Stimulated activated CD8-positive, alpha-beta memory T cell treated with anti-CD3 and anti-CD28 coated beads, Interleukin-4, amount 100 ng/mL, for 24 hours (primary cell): ENCODE results near the gene CRABP1.
"Not testable (repeated sequence)": the region's sequence is repeated elsewhere in the genome, so short reads cannot be mapped to it uniquely, and the experiment has no call there.

Experiments
- DNase-seq: peaks from one replicate; pipeline ENCODE4 v3.0.0-alpha.2; 2020; ENCODE audit warnings: low read depth

CRABP1 gene

DNA sequence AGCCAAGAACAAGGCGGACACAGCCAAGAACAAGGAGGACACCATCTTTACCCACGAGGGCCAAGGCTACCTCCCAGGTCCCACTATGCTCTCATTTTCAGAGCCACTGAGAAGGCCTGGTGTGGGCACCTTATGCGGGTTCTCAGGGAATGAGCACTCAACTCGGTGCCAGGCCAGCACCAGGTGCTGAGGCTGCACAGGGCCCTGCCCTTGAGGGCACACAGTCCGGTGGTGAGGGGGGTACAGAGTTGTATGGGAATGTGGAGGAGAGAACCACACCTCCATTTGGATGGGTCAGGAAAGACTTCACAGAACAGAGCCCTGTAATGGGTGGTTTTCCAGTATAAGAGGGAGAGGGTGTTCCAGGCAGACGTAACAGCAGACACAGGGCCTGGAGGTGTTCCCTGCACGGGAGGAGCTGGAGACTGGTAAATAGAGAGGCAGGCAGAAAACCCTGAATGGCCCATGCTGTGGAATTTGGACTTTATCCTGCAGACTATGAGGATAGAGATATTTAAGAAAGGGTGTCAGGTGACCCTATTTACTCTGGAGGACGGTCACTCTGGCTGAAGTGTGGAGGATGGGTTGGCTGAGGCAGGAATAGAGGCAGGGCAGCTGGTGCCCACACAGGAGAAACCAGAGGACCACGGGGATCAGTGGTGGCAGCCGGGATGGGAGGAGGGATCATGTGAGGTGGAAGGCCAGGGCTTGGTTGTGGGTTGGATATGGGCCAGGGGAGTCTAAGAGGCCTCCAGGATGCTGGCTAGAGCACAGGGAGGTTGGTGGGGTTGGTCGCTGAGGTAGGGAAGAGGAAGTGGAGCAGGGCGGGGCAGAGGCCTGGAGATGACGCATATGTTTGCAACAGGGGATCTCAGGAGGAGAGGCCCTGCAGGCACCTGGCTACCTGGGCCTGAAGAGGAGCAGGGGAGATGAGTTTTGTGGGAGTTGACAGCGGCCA lies 34.6 kb downstream of the CRABP1 start:
- no peak for DNase-seq

- not testable (repeated sequence) for DNase-seq
Observed at GRCh38 chr15:78380143-78380542, 40.0 kb downstream of the CRABP1 start.

DNA sequence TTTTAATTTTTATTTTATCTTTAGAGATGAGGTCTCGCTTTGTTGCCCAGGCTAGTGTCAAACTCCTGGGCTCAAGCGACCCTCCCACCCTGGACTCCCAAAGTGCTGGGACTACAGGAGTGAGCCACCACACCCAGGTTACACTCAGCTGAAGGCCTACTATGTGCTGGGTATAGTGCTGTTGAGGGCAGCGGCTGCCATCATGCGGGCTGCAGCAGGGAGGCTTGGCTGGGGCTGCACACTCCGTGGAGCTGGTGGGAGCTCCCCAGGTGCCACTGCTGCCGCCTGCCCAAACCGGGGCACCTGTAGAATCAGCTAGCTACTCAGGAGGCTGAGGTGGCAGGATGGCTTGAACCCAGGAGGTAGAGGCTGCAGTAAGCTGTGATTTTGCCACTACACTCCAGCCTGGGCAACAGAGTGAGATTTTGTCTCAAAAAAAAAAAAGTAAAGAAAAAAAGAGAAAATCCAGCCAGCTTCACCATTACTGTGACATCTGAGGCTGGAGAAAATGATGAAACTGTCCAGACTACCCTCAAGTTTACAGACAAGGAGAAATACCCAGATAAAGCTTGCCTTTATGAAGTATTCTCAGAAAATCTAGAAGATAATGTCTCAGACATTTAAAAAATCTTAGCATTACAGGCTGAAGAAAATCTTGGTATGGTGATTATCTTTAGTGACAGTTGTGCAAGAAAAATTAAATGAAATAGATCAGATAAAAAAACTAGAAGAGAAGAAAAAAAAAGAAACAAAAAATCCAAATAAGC lies 42.1 kb downstream of the CRABP1 start:
- DNase-seq = no peak

DNA sequence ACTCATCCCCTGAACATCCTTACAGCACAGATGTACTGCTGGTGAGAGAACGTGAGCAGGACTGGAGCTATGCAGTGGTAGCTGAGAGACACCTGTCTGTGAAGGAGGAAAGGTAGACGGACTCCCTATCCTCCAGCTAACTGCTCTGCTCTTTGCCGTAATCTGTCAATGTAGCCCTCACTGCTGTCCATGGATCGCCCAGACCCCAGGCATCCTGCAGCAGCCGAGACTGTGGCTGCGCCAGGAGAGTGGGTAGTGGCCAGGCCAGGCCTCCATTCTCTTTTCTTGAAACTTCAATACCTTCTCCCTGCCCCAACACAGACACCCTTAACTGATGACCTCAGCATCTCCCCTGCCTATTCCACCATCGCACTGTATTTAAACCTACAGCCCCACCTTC lies 44.5 kb downstream of the CRABP1 start:
- DNase-seq = no peak

GRCh38 chr15:78387246-78388037 lies 47.3 kb downstream of the CRABP1 start:
- no peak for DNase-seq

DNA sequence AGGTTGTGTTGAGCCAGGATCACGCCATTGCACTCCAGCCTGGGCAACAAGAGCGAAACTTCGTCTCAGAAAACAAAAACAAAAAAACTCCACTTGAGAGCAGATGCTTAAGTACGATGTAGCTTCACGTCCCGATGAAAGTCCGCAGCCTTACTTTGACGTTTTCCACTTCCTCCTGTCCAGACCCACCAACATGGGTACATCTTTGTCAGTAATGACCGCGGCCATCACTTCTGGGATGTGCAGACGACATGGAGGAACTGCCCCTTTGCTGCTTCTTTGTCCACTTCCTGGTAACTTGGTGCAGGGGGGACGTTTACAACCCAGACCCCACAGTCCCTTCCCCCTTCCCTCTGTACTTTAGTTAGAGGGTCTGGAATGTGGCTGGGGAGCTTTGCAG lies 48.7 kb downstream of the CRABP1 start:
- DNase-seq = no peak

- no peak for DNase-seq
Observed at GRCh38 chr15:78389322-78389721, 49.2 kb downstream of the CRABP1 start.

DNA sequence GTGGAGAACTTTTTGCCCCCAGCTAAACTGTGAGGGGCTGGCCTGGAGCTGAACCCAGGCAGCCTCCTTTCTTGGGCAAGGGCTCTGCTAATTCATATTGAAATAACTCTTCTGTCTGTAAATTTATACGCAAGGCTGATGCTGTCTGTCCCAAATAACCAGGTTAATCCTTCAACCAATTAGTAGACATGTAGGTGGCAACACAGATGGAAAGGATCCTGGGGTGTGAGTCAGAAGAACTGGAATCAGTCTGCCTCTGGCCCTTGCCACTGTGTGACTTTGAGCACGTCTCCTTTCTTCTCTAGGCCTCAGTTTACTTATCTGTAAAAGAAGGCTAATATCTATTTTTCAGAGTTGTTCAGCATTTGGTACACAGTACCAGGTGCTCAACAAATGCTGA lies 49.6 kb downstream of the CRABP1 start:
- no peak for DNase-seq

- DNase-seq = no peak
Observed at GRCh38 chr15:78390242-78390641, 50.1 kb downstream of the CRABP1 start.

- DNase-seq = no peak
Observed at GRCh38 chr15:78390826-78391225, 50.7 kb downstream of the CRABP1 start.

DNA sequence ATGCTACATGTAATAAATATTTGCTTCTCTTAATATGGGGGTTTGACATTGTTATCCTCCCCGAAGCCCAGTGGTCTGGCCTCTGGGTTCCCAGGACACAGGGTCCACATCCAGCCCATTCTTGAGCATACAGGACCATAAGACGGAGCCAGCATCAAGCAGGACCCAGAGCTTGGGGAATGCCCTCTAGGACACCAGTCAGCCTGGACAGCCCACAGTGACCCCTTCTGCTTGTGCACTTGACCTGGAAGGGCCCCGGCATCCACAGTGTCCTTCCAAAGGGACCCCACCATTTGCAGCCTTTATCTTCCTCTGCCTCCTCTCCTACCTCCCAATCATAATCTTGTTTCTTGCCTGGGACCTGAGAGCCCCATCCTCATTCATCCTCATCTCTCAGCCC lies 51.6 kb downstream of the CRABP1 start:
- no peak for DNase-seq

GRCh38 chr15:78392430-78392829 lies 52.3 kb downstream of the CRABP1 start:
- DNase-seq = no peak

- DNase-seq = no peak
Observed at GRCh38 chr15:78393137-78393536, 53.0 kb downstream of the CRABP1 start.

- DNase-seq = no peak
Observed at GRCh38 chr15:78394026-78394425, 53.9 kb downstream of the CRABP1 start.

DNA sequence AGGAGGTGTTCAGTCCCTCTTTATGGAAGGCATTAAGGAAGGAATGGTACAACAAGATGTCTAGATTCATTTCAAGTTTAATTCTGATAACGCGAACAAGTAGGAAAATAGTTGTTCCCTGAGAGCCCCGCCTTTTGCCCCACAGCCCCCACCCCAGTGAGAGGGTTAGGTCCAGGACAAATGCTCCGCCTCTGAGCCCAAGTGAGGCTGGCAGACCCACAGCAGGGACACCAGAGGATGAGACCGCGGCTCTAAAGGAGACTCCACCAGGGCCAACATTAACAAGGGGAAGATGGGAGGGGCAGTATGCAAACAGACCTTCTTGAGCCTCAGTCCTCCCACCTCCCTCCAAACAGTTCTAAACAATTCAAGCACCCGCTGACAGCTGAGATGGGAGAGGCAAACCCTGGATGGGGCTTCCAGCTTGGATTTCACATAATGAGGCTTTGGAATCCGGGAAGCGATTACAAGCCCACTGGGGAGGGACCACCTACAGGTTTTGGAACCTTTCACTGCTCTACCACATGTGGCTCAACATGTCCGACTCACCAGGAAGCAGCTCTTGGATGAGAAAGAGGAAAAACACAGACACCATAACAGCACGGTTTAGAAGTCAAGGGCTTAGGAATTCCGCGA lies 54.9 kb downstream of the CRABP1 start:
- DNase-seq = no peak

- no peak for DNase-seq
Observed at GRCh38 chr15:78396186-78396814, 56.1 kb downstream of the CRABP1 start.

- no peak for DNase-seq
Observed at GRCh38 chr15:78396976-78397375, 56.8 kb downstream of the CRABP1 start.

- DNase-seq = no peak
Observed at GRCh38 chr15:78397382-78397781, 57.2 kb downstream of the CRABP1 start.
